Right lobe of liver (tissue), 4 donors: ENCODE measurements around the gene TRMT13.

Experiments used
- CTCF ChIP-seq, 4 donors: fragments of 200-600 bp in 3 of 4; fragments of 450-650 bp in 1 of 4; IDR thresholded peaks; one replicate each; pipeline versions ENCODE4 v1.5.1 to v1.8.0; 2016 to 2022; ENCODE audit warnings: antibody characterized with exemption in 4 of 4, mild to moderate bottlenecking in 2 of 4
- POLR2A ChIP-seq: fragments of 450-650 bp; IDR thresholded peaks from one replicate; pipeline ENCODE4 v1.6.1; 2017; ENCODE audit warnings: antibody characterized with exemption, mild to moderate bottlenecking
- donor health status: DM: no; HTN: no; CAD: no.
- donor health status: DM: no; HTN: no; CAD: no.
- donor health status: DM: no; HTN: yes; CAD: no.

GRCh38 chr1:100142343-100142742 is 9.4 kb downstream of the TRMT13 start:
- TF ChIP-seq CTCF (IDR thresholded peaks at IDR 0.05) (no peak), POLR2A (no peak)
